GM18909 (cell line): ENCODE measurements around the gene KLHL12.
A peak's percentile ranks its signal among the peaks of the same experiment; 100 is the strongest.

Experiments
- ATAC-seq: cut with Tn5 transposase; IDR thresholded peaks from one replicate; pipeline ENCODE4 v1.9.1; 2021; ENCODE audit warnings: mild to moderate bottlenecking; ENCODE audit not compliant: unreplicated experiment, poor library complexity

The KLHL12 gene

GRCh38 chr1:202926581-202927491, at the start of gene KLHL12:
Gene KLHL12, minus strand, starts transcription at chr1:202927234. Its CDS starts 2,072 bp downstream, at chr1:202925162.
- peak; percentile 90 for ATAC-seq

DNA sequence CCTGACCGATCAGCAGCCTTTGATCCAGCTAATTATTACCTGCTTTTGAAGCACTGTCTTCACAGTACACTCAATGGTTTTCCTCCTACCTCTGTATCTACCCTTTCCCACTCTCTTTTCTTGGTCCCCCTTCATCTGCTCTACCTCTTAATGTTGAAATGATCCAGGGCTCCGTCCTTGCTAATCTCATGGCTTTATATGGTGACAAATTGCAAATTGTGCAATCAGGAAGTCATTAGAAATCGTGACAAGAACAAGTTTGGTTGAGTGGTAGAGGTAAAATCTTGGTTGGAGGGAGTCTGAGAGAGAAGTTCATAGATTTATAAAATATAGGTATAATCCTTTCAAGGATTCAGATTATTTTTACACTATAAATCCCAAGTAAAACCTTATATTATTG, 49.6 kb upstream of the KLHL12 start:
- no peak for ATAC-seq

DNA sequence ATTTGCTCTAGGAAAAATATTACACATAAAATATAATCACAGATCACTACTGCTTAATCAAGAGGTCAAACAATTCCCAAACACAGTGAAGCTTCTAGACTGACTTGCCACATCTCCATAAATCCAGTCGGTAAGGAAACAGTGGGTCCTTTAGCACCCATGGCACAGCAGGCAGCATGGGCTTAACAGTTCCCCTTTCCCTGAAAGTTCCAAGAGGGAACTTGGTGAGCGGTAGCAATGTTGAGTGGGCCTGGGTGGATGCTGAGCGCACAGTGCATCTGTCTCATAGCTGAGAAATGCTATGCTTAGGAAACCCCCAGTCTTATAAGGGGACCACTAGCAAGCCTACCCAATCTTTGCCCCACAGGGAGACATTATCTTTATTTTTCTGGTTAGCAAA, 47.8 kb upstream of the KLHL12 start:
- ATAC-seq, result no peak

DNA sequence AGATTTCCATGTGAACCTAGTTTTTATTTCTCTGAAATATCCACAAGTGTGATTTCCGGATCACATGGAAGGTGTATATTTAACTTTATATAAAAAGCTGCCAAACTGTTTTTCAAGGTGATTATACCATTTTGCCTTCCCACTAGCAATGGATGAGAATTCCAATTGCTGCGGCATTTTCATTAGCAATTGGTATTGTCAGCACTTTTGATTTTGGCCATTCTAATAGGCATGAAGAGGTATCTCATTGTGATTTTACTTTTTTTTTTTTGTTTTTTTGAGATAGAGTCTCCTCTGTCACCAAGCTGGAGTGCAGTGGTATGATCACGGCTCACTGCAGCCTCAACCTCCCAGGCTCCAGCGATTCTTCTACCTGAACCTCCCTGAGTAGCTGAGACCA, 45.0 kb upstream of the KLHL12 start:
- ATAC-seq, result no peak

GRCh38 chr1:202968895-202969295, 41.9 kb upstream of the KLHL12 start:
- ATAC-seq, result peak; percentile 64

- no peak for ATAC-seq
Observed at GRCh38 chr1:202968351-202968750, 41.3 kb upstream of the KLHL12 start.

- ATAC-seq, result no peak
Observed at GRCh38 chr1:202967684-202968281, 40.7 kb upstream of the KLHL12 start.

- ATAC-seq, result no peak
Observed at GRCh38 chr1:202966006-202966898, 39.2 kb upstream of the KLHL12 start.

DNA sequence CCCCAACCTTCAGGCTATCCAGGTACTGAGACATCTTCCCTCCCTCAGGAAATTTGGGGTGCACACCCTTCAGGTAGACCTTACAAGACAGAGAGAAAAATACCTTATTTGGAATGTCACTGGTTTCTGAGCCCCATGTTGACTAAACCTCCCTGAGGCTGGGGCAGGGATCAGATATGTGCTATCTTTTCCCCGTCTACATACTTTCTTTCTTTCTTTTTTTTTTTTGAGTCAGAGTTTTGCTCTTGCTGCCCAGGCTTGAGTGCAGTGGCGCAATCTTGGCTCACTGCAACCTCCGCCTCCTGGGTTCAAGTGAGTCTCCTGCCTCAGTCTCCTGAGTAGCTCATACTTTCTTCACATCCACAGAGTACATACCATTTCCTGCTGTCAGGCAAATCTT, 38.4 kb upstream of the KLHL12 start:
- no peak for ATAC-seq

DNA sequence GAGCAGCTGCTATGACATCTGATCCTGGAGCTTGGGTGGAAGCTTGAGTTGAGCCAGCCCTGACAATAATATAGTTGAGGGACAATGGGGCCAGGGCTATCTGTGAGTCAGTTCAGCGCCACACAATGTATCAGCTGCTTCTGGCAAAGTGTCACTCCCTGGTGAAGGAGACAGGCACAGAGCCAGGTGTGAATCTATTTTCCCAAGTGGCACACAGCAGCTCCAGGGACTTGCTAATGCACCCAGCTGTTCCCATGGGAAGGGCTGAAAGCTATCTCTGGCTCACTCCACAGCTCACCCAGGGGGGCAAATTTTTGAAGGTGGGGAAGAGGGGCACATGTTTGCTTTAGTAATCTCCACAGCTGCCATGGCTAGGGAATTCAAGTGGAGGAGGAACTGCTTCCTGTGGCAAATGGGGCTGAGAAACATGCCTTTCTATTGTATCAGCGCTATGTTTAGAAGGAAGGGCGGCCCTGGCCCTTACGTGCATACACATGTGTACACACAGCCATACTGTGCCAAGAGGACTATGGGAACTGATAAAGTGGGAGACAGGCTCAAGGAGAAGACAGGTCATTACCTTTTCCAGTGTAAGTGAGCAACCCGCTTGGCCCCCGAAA, 37.9 kb upstream of the KLHL12 start:
- ATAC-seq, result no peak

- no peak for ATAC-seq
Observed at GRCh38 chr1:202961220-202961880, 34.3 kb upstream of the KLHL12 start.

GRCh38 chr1:202959276-202959620, 32.2 kb upstream of the KLHL12 start:
- ATAC-seq, result no peak

- peak; percentile 2 for ATAC-seq
Observed at GRCh38 chr1:202958544-202959275, 31.7 kb upstream of the KLHL12 start.

- ATAC-seq, result peak; percentile 97
Observed at GRCh38 chr1:202957733-202958543, 30.9 kb upstream of the KLHL12 start, which contains the start of gene ADIPOR1. Gene ADIPOR1, minus strand, starts transcription at chr1:202958312. Its CDS starts 7,242 bp downstream, at chr1:202951070.

DNA sequence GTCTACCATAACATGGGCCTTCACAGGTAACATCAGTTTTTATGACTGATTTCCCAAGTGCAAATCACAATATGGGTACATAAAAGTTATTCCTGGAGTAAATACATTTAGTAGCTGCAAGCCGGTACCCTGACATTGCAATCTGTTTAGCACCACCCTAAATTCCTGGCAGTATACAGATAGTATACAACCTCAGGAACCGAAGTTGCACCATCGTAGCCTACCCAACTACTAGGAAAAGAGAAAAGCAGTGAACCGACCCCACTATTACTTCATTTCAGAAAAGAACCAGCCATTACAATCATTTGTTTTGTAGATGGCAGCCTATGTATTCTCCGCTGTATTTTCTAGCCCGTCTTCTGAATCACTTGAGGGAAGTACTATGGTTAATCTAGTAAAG, 29.9 kb upstream of the KLHL12 start:
- no peak for ATAC-seq

GRCh38 chr1:202954057-202954745, 27.2 kb upstream of the KLHL12 start:
- no peak for ATAC-seq

- no peak for ATAC-seq
Observed at GRCh38 chr1:202953392-202953791, 26.4 kb upstream of the KLHL12 start.

DNA sequence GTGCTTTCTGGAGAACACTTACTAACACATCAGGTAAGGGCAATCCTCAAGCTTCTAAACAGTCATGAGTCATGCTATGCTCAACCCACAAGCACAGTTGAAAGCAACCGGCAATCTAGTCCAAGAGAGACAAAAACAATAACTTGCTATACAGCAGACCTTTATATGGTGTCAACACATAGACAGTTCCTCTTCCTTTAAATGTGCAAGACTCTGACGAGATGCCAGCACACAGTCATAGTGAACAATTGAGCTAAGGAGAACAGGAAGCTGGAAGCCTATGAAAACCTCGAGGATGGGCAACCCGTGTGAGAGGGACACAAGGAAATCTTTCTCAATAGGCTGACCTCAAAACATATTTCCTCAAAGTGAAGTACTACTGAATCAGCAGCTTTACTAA, 25.8 kb upstream of the KLHL12 start:
- ATAC-seq, result no peak
